Panc1 (cell line): ENCODE data around the gene RBMS1.

Experiments
- CTCF ChIP-seq: fragments of 450-650 bp; IDR thresholded peaks from 2 replicates; pipeline ENCODE4 v1.5.1; 2017; ENCODE audit warnings: mild to moderate bottlenecking
- POLR2AphosphoS5 ChIP-seq: IDR thresholded peaks from 2 replicates; pipeline ENCODE4 v1.6.1; 2012; ENCODE audit warnings: mild to moderate bottlenecking, low read depth, low read length, moderate library complexity
- REST ChIP-seq, 2 experiments: IDR thresholded peaks; 2 replicates each; pipeline ENCODE4 v1.6.1; 2011 to 2012; ENCODE audit warnings: low read depth in 2 of 2, control low read depth in 1 of 2, low read length in 1 of 2, mild to moderate bottlenecking in 1 of 2, moderate library complexity in 1 of 2; ENCODE audit not compliant: insufficient read depth in 1 of 2
- TCF7L2 ChIP-seq: IDR thresholded peaks from 2 replicates; pipeline ENCODE4 v1.6.1; 2011; ENCODE audit warnings: mild to moderate bottlenecking, low read depth, low read length, inconsistent platforms

GRCh38 chr2:160258492-160258805 lies 235.2 kb downstream of the RBMS1 start:
- no peak for TF ChIP-seq REST (IDR thresholded peaks at IDR 0.05; ENCODE audit: insufficient read depth in 1 of 2, low read depth in 2 of 2, low read length in 1 of 2)
- no peak for TF ChIP-seq CTCF
- no peak for TF ChIP-seq TCF7L2
- TF ChIP-seq POLR2AphosphoS5: no peak
